ENCODE measurements around the gene INTS7. TPM values are rescaled to one million over a fixed set of nuclear protein-coding genes. Genes with fewer than 3 reads are reported as not detected.
A peak's percentile ranks its signal among the peaks of the same experiment; 100 is the strongest.

INTS7 gene
- total and polyA plus RNA-seq, 4 donors, result 3.9 to 14.4 (median 10.2) TPM

DNA sequence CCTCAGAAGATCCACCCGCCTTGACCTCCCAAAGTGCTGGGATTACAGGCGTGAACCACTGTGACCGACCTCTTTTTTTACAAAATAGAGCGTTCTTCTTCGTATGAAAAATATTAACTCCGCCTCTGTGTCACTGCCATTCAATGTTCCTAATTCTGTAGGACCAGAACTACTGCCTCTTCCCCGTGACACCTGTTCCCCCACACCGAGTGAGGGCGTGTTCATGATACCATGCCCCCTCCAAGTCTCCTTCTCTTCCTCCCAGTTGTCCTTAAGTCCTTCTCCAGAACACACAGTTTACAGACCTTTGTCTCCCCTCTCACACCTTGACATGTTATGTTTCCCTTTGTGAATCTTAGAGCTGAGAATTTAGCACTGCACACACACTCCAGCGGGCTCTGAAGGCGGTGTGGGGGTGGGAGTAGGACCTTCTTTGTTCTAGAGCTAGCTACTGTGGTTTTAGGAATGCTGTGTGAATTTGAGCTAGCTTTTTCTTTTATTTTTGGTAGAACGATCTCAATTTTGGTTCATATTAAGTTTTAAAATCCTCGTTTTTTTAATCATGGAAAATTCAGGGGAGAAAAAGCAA, 122.4 kb downstream of the INTS7 start (continued):
- TF ChIP-seq, protein P1, sequence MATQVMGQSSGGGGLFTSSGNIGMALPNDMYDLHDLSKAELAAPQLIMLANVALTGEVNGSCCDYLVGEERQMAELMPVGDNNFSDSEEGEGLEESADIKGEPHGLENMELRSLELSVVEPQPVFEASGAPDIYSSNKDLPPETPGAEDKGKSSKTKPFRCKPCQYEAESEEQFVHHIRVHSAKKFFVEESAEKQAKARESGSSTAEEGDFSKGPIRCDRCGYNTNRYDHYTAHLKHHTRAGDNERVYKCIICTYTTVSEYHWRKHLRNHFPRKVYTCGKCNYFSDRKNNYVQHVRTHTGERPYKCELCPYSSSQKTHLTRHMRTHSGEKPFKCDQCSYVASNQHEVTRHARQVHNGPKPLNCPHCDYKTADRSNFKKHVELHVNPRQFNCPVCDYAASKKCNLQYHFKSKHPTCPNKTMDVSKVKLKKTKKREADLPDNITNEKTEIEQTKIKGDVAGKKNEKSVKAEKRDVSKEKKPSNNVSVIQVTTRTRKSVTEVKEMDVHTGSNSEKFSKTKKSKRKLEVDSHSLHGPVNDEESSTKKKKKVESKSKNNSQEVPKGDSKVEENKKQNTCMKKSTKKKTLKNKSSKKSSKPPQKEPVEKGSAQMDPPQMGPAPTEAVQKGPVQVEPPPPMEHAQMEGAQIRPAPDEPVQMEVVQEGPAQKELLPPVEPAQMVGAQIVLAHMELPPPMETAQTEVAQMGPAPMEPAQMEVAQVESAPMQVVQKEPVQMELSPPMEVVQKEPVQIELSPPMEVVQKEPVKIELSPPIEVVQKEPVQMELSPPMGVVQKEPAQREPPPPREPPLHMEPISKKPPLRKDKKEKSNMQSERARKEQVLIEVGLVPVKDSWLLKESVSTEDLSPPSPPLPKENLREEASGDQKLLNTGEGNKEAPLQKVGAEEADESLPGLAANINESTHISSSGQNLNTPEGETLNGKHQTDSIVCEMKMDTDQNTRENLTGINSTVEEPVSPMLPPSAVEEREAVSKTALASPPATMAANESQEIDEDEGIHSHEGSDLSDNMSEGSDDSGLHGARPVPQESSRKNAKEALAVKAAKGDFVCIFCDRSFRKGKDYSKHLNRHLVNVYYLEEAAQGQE (IDR thresholded peaks at IDR 0.05), result no peak
- no peak for TF ChIP-seq HNF4A (conservative IDR thresholded peaks at IDR 0.05)
- TF ChIP-seq YY1 (IDR thresholded peaks at IDR 0.05), result no peak
- TF ChIP-seq, protein P2, sequence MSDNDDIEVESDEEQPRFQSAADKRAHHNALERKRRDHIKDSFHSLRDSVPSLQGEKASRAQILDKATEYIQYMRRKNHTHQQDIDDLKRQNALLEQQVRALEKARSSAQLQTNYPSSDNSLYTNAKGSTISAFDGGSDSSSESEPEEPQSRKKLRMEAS (IDR thresholded peaks at IDR 0.05), result no peak
- TF ChIP-seq FOXA2 (IDR thresholded peaks at IDR 0.05), result no peak
- TF ChIP-seq TAF1 (conservative IDR thresholded peaks at IDR 0.05), result no peak

DNA sequence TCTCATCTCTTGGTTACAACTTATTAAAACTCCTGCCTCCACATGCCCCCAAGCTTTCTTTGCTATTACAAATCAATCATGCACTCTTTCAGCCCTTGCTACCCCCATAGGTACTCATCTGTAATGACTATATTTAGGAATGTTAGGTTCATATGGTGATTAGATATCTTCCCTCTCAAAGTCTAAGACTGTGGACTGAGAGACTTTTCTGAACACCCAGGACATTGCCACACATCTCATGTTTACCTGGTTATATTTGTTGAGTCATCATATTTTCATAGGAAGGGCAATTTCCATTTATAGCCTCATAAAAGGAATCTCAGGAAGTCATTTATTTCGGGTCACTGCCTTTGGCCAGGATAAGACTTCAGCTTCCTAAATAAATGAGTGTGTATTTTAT, 123.3 kb downstream of the INTS7 start:
- Histone ChIP-seq H3K4me1 (ENCODE audit: control insufficient read depth in 4 of 4, insufficient read depth in 4 of 4, low read length in 3 of 4) (peaks cover 6 to 29% (median 19%) of the 10 kb centered on the region in 4 donors), H3K9ac (ENCODE audit: low read depth in 1 of 2, low read length in 2 of 2) (no peak overlapping the region), H3K9me3 (ENCODE audit: control insufficient read depth in 4 of 4, low read length in 3 of 4) (no peaks in the 10 kb centered on the region), H3K27me3 (ENCODE audit: control insufficient read depth in 4 of 4, insufficient read depth in 4 of 4, low read length in 3 of 4) (no peaks in the 10 kb centered on the region), H3K27ac (ENCODE audit: low read depth in 1 of 2, low read length in 2 of 2) (peak overlapping the region in 1 of 2 donors; percentile 5), H3K36me3 (ENCODE audit: control insufficient read depth in 4 of 4, insufficient read depth in 3 of 4, low read depth in 1 of 4, low read length in 3 of 4) (no peaks in the 10 kb centered on the region), H3K4me3 (ENCODE audit: low read depth in 1 of 3, low read length in 3 of 3) (no peak overlapping the region)
- no peak for TF ChIP-seq RXRA (IDR thresholded peaks at IDR 0.05)
- WGBS, result 52% methylated on average over 1 of the region's 1 CpG
- no peak for DNase-seq (ENCODE audit: low spot score)

DNA sequence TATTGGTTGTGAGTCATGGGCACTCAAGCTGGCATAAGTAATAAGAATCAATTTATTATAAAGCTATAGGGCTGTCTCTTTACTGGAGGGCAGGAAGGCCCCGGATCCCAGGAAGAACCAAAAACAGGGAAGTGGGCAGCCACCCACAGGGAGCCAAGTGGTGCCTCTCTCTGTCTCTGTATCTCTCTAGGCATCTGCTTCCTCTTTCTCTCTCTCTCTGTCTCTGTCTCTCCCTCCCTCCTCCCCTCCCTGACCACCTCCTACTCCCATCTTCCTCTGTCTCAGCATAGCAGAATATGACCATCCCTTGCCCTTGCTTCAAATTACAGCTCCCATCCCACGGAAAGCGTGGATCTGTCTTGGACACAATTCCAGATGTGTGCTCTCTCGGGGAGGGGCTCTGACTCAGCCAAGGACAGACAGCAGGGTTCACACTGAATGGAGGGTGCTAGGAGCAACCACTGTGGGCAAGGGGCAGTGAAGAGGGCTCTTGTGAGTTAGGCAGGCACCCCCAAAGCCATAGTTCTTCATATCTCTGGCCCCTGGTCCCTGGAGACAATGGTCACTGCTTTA, 124.4 kb downstream of the INTS7 start:
- WGBS, result 80% methylated on average over 4 of the region's 4 CpGs
- H3K4me3 ChIP-seq (ENCODE audit: low read depth in 1 of 3, low read length in 3 of 3), result no peak overlapping the region
- no peak for DNase-seq (ENCODE audit: low spot score)
- H3K9ac ChIP-seq (ENCODE audit: low read depth in 1 of 2, low read length in 2 of 2), result no peak overlapping the region
- peaks cover 6 to 29% (median 19%) of the 10 kb centered on the region in 4 donors for H3K4me1 ChIP-seq (ENCODE audit: control insufficient read depth in 4 of 4, insufficient read depth in 4 of 4, low read length in 3 of 4)
- TF ChIP-seq NR2F2 (IDR thresholded peaks at IDR 0.05) (no peak), GABPA (IDR thresholded peaks at IDR 0.05 in 1 of 2, conservative IDR thresholded peaks at IDR 0.05 in 1 of 2) (no peak)
- no peaks in the 10 kb centered on the region for H3K27me3 ChIP-seq (ENCODE audit: control insufficient read depth in 4 of 4, insufficient read depth in 4 of 4, low read length in 3 of 4)
- H3K36me3 ChIP-seq (ENCODE audit: control insufficient read depth in 4 of 4, insufficient read depth in 3 of 4, low read depth in 1 of 4, low read length in 3 of 4), result no peaks in the 10 kb centered on the region
- peak overlapping the region; percentile 93 to 99 for H3K27ac ChIP-seq (ENCODE audit: low read depth in 1 of 2, low read length in 2 of 2)
- H3K9me3 ChIP-seq (ENCODE audit: control insufficient read depth in 4 of 4, low read length in 3 of 4), result no peaks in the 10 kb centered on the region

DNA sequence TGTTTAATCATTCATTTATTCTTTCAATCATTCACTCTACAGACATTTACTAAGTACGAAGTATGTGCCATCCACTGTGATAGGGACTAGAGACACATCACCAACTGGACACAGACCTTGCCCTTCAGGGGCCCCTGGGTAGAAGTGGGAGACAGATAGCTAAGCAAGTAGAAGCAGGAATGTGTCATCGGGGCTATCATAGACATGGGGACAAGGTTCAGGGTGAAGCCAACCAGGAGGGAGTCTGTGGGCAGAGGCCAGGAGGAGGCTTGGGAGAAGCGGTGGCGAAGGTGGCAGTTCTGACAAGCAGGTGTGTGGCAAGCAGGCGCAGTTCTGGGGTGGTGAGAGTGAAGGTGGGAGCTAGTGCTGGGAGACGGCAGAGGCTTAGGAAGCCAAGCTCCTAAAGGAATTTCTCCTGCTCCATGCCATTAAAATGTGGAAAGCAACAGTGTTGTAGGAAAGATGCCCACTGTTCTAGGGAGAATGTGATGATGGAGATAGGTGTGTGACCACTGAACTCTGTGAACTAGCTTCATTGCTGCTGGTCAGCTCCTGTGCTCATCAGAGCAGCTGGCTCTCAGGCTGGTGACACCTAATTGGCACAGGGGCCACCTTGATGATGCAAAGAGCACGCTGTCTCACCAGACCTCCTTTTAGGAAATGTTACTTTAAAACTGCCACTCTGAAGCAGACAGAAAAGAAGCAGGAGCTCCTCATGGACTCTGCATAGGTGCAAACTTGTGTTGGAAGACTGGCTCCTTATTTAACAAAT, 125.1 kb downstream of the INTS7 start:
- DNase-seq (ENCODE audit: low spot score), result no peak
- H3K27me3 ChIP-seq (ENCODE audit: control insufficient read depth in 4 of 4, insufficient read depth in 4 of 4, low read length in 3 of 4), result no peaks in the 10 kb centered on the region
- peak overlapping the region; percentile 93 to 99 for H3K27ac ChIP-seq (ENCODE audit: low read depth in 1 of 2, low read length in 2 of 2)
- TF ChIP-seq, protein P3, sequence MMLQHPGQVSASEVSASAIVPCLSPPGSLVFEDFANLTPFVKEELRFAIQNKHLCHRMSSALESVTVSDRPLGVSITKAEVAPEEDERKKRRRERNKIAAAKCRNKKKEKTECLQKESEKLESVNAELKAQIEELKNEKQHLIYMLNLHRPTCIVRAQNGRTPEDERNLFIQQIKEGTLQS (IDR thresholded peaks at IDR 0.05), result peak; percentile 77
- TF ChIP-seq RXRA (IDR thresholded peaks at IDR 0.05) (peak in 1 of 2 donors; percentile 40), HNF4A (conservative IDR thresholded peaks at IDR 0.05) (peak; percentile 41 to 64)
- TF ChIP-seq, protein P4, sequence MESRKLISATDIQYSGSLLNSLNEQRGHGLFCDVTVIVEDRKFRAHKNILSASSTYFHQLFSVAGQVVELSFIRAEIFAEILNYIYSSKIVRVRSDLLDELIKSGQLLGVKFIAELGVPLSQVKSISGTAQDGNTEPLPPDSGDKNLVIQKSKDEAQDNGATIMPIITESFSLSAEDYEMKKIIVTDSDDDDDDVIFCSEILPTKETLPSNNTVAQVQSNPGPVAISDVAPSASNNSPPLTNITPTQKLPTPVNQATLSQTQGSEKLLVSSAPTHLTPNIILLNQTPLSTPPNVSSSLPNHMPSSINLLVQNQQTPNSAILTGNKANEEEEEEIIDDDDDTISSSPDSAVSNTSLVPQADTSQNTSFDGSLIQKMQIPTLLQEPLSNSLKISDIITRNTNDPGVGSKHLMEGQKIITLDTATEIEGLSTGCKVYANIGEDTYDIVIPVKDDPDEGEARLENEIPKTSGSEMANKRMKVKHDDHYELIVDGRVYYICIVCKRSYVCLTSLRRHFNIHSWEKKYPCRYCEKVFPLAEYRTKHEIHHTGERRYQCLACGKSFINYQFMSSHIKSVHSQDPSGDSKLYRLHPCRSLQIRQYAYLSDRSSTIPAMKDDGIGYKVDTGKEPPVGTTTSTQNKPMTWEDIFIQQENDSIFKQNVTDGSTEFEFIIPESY (IDR thresholded peaks at IDR 0.05), result no peak
- no peaks in the 10 kb centered on the region for H3K36me3 ChIP-seq (ENCODE audit: control insufficient read depth in 4 of 4, insufficient read depth in 3 of 4, low read depth in 1 of 4, low read length in 3 of 4)
- H3K9ac ChIP-seq (ENCODE audit: low read depth in 1 of 2, low read length in 2 of 2), result no peak overlapping the region
- WGBS, result 67% methylated on average over 7 of the region's 7 CpGs
- H3K4me1 ChIP-seq (ENCODE audit: control insufficient read depth in 4 of 4, insufficient read depth in 4 of 4, low read length in 3 of 4), result peaks cover 6 to 29% (median 19%) of the 10 kb centered on the region in 4 donors
- H3K4me3 ChIP-seq (ENCODE audit: low read depth in 1 of 3, low read length in 3 of 3), result no peak overlapping the region
- H3K9me3 ChIP-seq (ENCODE audit: control insufficient read depth in 4 of 4, low read length in 3 of 4), result no peaks in the 10 kb centered on the region
